ENCODE data around the gene PACS2. TPM values are rescaled to one million over a fixed set of nuclear protein-coding genes. Genes with fewer than 3 reads are reported as not detected.

Gene PACS2
- polyA plus RNA-seq, 4 donors, result 35.4 to 45.8 (median 44.9) TPM

DNA sequence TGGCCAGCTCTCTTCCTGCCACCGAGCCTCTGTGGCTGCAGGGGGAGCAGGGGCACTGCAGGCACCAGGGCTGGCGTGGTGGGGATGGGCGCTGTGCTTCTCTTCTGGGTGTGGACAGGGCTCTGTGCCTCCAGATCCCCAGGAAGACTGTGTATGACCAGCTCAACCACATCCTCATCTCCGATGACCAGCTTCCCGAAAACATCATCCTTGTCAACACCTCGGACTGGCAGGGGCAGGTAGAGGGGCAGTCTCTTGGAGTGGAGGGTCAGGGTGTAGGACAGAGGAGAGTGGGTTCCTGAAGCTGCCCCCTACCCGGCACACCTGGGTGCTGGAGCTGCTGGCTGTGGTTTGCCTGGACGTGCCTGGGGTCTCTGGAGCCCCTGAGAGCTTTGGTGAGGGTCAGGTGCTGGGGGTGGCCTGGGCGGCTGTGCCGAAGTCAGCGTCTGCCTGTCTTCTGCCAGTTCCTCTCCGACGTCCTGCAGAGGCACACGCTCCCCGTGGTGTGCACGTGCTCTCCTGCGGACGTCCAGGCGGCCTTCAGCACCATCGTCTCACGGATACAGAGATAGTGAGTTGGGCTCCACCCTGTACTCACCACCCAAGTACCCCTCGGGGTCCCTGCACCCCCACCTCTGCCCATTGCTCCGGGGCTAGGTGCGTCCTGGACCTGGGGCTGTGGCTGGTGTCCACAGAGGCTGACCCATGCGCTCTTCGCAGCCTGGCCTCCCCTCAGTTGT, 68.0 kb downstream of the PACS2 start:
- FAIRE-seq (no peak), DNase-seq (no peak)
- Histone ChIP-seq H3K4me3 (ENCODE audit: low read depth in 1 of 3, low read length in 3 of 3) (no peak overlapping the region), H3K27ac (ENCODE audit: low read depth in 1 of 3, low read length in 2 of 3) (no peak overlapping the region), H3K9me3 (ENCODE audit: control insufficient read depth in 2 of 2, insufficient read depth in 1 of 2, low read depth in 1 of 2, low read length in 1 of 2) (no peaks in the 10 kb centered on the region), H3K36me3 (ENCODE audit: control insufficient read depth in 3 of 3, insufficient read depth in 2 of 3, low read depth in 1 of 3, low read length in 3 of 3) (peaks cover 0 to 74% (median 0%) of the 10 kb centered on the region in 3 donors), H3K27me3 (ENCODE audit: control insufficient read depth in 3 of 3, insufficient read depth in 3 of 3, low read length in 3 of 3) (no peaks in the 10 kb centered on the region), H3K4me1 (ENCODE audit: control insufficient read depth in 3 of 3, insufficient read depth in 2 of 3, low read depth in 1 of 3, low read length in 2 of 3) (no peaks in the 10 kb centered on the region)
- WGBS, 3 donors, result 94 to 98% (median 95%) methylated on average over 26 of the region's 26 CpGs

DNA sequence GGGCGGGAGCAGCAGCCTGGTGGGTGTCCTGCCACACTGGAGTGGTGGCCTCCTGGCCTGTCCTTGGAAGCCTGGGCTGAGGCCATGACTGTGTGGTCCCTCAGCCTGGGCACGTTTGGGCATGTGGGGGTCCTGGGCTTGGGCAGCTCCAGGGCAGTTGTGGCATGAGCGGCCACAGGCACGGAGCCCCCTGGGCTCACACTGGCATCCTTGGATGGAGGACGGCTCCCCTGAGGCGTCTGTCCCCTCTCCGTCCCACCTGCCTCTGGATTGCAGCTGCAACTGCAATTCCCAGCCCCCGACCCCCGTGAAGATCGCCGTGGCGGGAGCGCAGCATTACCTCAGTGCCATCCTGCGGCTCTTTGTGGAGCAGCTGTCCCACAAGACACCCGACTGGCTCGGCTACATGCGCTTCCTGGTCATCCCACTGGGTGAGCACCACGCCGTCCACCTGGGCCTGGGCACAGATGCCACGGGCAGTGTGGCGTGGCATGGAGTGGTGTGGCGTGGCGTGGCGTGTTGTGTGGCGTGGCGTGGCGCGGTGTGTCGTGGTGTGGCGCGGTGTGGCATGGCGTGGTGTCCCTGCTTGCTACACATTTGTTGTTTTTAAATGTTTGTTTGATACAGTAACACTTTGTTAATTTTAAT, 68.7 kb downstream of the PACS2 start:
- Histone ChIP-seq H3K27ac (ENCODE audit: low read depth in 1 of 3, low read length in 2 of 3) (no peak overlapping the region), H3K4me3 (ENCODE audit: low read depth in 1 of 3, low read length in 3 of 3) (no peak overlapping the region), H3K4me1 (ENCODE audit: control insufficient read depth in 3 of 3, insufficient read depth in 2 of 3, low read depth in 1 of 3, low read length in 2 of 3) (no peaks in the 10 kb centered on the region), H3K27me3 (ENCODE audit: control insufficient read depth in 3 of 3, insufficient read depth in 3 of 3, low read length in 3 of 3) (no peaks in the 10 kb centered on the region), H3K36me3 (ENCODE audit: control insufficient read depth in 3 of 3, insufficient read depth in 2 of 3, low read depth in 1 of 3, low read length in 3 of 3) (peaks cover 0 to 79% (median 0%) of the 10 kb centered on the region in 3 donors), H3K9me3 (ENCODE audit: control insufficient read depth in 2 of 2, insufficient read depth in 1 of 2, low read depth in 1 of 2, low read length in 1 of 2) (no peaks in the 10 kb centered on the region)
- DNase-seq (no peak), FAIRE-seq (no peak)
- WGBS, 3 donors, result 96 to 98% (median 97%) methylated on average over 32 of the region's 32 CpGs

DNA sequence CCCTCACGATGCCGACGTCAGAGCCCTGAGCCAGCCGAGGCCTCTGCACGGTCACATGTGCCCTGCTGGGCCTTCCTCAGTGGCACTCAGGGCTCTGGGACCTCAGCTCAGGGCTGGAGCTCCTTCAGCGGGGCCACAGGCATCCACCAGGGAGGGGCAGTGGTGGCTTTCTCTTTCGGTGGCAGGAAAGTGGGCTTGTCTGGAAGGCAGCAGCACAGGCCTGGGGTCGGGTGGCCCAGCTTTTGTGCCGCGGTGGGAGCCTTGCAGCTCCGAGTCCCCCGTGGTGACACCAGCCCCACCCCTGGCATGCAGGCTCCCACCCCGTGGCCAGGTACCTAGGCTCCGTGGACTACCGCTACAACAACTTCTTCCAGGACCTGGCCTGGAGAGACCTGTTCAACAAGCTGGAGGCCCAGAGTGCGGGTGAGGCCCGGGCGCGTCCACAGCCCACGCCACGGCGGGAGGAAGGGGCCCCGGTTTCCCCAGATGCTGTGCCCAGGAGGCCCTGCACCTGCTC, 69.6 kb downstream of the PACS2 start:
- FAIRE-seq (no peak), DNase-seq (no peak)
- Histone ChIP-seq H3K27ac (ENCODE audit: low read depth in 1 of 3, low read length in 2 of 3) (no peak overlapping the region), H3K36me3 (ENCODE audit: control insufficient read depth in 3 of 3, insufficient read depth in 2 of 3, low read depth in 1 of 3, low read length in 3 of 3) (peaks cover 0 to 84% (median 0%) of the 10 kb centered on the region in 3 donors), H3K27me3 (ENCODE audit: control insufficient read depth in 3 of 3, insufficient read depth in 3 of 3, low read length in 3 of 3) (no peaks in the 10 kb centered on the region), H3K4me1 (ENCODE audit: control insufficient read depth in 3 of 3, insufficient read depth in 2 of 3, low read depth in 1 of 3, low read length in 2 of 3) (no peaks in the 10 kb centered on the region), H3K4me3 (ENCODE audit: low read depth in 1 of 3, low read length in 3 of 3) (no peak overlapping the region), H3K9me3 (ENCODE audit: control insufficient read depth in 2 of 2, insufficient read depth in 1 of 2, low read depth in 1 of 2, low read length in 1 of 2) (no peaks in the 10 kb centered on the region)
- WGBS, 3 donors, result 89 to 95% (median 94%) methylated on average over 18 to 23 of the region's 23 CpGs

DNA sequence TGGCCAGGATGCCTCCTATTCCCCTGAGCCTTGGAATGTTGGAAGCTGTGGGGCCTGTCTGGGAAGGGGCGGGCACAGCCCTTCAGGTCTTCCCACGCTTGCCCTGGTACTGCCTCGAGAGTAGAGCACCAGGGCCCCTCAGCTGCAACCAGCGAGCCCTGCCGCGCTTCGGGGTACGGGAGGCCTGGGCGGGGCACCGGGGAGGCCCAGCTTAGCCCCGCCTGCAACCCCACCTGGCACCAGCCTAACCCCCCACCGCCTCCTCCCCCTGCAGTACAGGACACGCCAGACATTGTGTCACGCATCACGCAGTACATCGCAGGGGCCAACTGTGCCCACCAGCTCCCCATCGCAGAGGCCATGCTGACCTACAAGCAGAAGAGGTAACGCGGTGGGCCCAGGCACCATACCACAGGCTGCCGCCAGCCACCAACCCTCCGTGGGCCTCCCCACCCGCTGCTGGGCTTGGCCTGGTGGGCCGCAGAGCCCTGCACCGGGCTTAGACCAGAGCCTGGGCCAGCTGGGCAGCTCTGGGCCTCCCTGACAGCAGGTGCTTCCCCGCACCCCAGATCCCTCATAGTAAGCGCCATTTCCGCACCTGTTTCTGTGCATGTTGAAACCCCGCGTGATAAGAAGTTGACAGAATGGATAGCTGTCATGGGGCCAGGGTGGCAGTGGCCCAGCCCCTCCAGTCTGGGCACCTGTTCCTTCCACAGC, 70.2 kb downstream of the PACS2 start:
- H3K4me3 ChIP-seq (ENCODE audit: low read depth in 1 of 3, low read length in 3 of 3), result no peak overlapping the region
- no peak for FAIRE-seq
- DNase-seq, result no peak

DNA sequence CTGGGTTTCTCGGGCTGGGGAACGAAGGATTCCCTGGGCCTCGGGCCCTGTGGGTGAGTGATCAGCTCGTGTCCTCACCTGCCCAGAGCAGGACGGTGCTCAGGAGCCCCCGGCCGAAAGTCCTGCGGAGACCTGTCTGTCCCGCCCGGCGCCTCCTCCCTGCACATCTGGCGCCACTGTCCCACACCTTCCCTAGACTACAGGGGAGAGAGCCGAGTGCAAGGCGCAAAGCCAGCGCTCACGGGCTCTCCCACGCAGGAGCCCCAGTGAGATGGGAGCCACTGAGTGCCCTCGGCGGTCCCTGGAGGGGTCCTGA, 70.7 kb downstream of the PACS2 start:
- peaks cover 0 to 82% (median 0%) of the 10 kb centered on the region in 3 donors for H3K36me3 ChIP-seq (ENCODE audit: control insufficient read depth in 3 of 3, insufficient read depth in 2 of 3, low read depth in 1 of 3, low read length in 3 of 3)
- no peaks in the 10 kb centered on the region for H3K9me3 ChIP-seq (ENCODE audit: control insufficient read depth in 2 of 2, insufficient read depth in 1 of 2, low read depth in 1 of 2, low read length in 1 of 2)
- no peak for FAIRE-seq
- 94 to 95% (median 94%) methylated on average over 19 of the region's 19 CpGs for WGBS, 3 donors
- DNase-seq, result no peak
- H3K4me1 ChIP-seq (ENCODE audit: control insufficient read depth in 3 of 3, insufficient read depth in 2 of 3, low read depth in 1 of 3, low read length in 2 of 3), result no peaks in the 10 kb centered on the region
- no peak overlapping the region for H3K27ac ChIP-seq (ENCODE audit: low read depth in 1 of 3, low read length in 2 of 3)
- no peaks in the 10 kb centered on the region for H3K27me3 ChIP-seq (ENCODE audit: control insufficient read depth in 3 of 3, insufficient read depth in 3 of 3, low read length in 3 of 3)
- H3K4me3 ChIP-seq (ENCODE audit: low read depth in 1 of 3, low read length in 3 of 3), result no peak overlapping the region

More for the DNA sequence above, 70.2 kb downstream of the PACS2 start:
- Histone ChIP-seq H3K4me1 (ENCODE audit: control insufficient read depth in 3 of 3, insufficient read depth in 2 of 3, low read depth in 1 of 3, low read length in 2 of 3) (no peaks in the 10 kb centered on the region), H3K27ac (ENCODE audit: low read depth in 1 of 3, low read length in 2 of 3) (no peak overlapping the region), H3K27me3 (ENCODE audit: control insufficient read depth in 3 of 3, insufficient read depth in 3 of 3, low read length in 3 of 3) (no peaks in the 10 kb centered on the region), H3K9me3 (ENCODE audit: control insufficient read depth in 2 of 2, insufficient read depth in 1 of 2, low read depth in 1 of 2, low read length in 1 of 2) (no peaks in the 10 kb centered on the region), H3K36me3 (ENCODE audit: control insufficient read depth in 3 of 3, insufficient read depth in 2 of 3, low read depth in 1 of 3, low read length in 3 of 3) (peaks cover 0 to 86% (median 0%) of the 10 kb centered on the region in 3 donors)
- WGBS, 3 donors, result 95 to 98% (median 97%) methylated on average over 18 to 29 of the region's 29 CpGs

DNA sequence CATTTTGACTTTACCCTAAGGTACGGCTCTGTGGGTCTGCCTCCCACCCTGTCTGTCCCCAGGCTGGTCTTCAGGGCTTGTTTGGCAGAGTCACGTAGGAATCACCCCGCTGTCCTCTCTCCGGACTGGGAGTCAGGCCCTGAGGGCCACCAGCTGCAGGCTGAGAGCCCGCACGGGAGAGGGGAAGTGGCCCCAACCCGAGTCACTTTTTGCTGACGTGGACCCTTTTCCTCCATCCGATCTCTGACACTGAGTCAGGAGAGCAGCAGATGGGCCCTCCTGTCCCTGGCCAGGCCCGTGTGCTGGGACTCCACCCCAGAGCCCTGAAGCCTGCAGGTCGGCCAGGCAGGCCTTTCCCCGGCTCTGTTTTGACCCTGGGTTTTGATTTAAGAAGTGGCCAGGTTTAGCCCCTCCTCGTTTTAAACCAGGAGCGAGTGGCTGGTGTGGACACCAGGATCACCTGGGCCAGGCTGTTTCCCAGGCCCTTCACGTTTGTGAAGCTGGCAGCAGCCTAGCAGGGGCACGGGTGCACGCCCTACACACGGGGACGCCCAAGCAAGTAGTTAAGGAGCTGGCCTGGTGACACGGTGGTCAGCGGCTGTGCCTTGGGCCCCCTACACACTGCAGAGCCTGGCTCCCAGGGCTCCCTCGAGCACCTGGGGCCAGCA, 71.3 kb downstream of the PACS2 start:
- Histone ChIP-seq H3K27ac (ENCODE audit: low read depth in 1 of 3, low read length in 2 of 3) (no peak overlapping the region), H3K9me3 (ENCODE audit: control insufficient read depth in 2 of 2, insufficient read depth in 1 of 2, low read depth in 1 of 2, low read length in 1 of 2) (no peaks in the 10 kb centered on the region), H3K4me1 (ENCODE audit: control insufficient read depth in 3 of 3, insufficient read depth in 2 of 3, low read depth in 1 of 3, low read length in 2 of 3) (no peaks in the 10 kb centered on the region), H3K4me3 (ENCODE audit: low read depth in 1 of 3, low read length in 3 of 3) (no peak overlapping the region), H3K27me3 (ENCODE audit: control insufficient read depth in 3 of 3, insufficient read depth in 3 of 3, low read length in 3 of 3) (no peaks in the 10 kb centered on the region), H3K36me3 (ENCODE audit: control insufficient read depth in 3 of 3, insufficient read depth in 2 of 3, low read depth in 1 of 3, low read length in 3 of 3) (peaks cover 0 to 78% (median 0%) of the 10 kb centered on the region in 3 donors)
- FAIRE-seq (no peak), DNase-seq (no peak)
- 88 to 94% (median 91%) methylated on average over 22 of the region's 22 CpGs for WGBS, 3 donors

DNA sequence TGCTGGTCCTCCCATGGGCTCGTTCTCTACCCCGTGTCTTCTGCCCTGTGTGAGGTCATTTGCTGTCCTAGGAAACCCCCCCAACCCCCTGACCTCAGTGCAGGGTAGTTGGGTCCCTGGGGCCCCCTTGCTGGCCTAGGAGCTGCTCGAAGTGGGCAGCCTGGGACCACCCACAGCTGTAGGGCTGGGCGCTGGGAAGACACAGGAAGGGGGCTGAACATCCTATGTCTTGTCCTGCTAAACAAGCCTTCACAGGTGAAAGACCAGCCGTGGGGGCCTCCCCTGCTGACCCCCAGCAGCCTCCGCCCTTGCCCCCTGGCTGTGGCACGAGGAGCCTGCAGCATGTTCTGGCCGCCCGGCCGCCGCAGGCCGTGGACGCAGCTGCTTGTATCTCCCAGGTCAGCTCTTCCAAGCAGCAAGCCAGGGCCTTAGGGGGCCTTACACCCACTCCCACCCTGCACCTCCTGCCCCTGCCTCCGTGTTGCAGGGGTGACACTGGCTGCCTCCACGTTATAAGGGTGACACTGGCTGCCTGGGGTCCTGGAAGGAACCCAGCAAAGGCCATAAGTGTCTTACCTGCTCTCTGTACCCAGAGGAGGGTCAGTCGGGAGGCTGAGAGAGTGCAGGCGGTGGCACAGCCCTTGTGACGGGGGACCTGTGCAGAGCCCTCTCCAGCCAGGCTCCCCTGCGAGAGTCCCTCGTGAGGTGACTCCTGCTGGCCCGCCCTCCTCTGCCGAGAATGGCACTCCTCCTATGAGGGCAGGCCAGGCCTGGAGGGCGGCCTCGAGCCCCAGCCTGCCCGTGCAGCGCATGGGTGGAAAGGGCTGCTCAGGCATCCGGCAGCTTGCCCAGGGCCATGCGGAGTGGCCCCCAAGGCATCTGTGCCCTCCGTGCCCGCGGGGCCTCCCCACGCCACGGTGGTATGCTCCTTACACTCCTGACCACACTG, 72.3 kb downstream of the PACS2 start:
- DNase-seq (no peak), FAIRE-seq (no peak)
- H3K27me3 ChIP-seq (ENCODE audit: control insufficient read depth in 3 of 3, insufficient read depth in 3 of 3, low read length in 3 of 3), result no peaks in the 10 kb centered on the region
- peaks cover 0 to 77% (median 0%) of the 10 kb centered on the region in 3 donors for H3K36me3 ChIP-seq (ENCODE audit: control insufficient read depth in 3 of 3, insufficient read depth in 2 of 3, low read depth in 1 of 3, low read length in 3 of 3)
- H3K4me1 ChIP-seq (ENCODE audit: control insufficient read depth in 3 of 3, insufficient read depth in 2 of 3, low read depth in 1 of 3, low read length in 2 of 3), result no peaks in the 10 kb centered on the region
- no peaks in the 10 kb centered on the region for H3K9me3 ChIP-seq (ENCODE audit: control insufficient read depth in 2 of 2, insufficient read depth in 1 of 2, low read depth in 1 of 2, low read length in 1 of 2)
- H3K27ac ChIP-seq (ENCODE audit: low read depth in 1 of 3, low read length in 2 of 3), result no peak overlapping the region
- WGBS, 3 donors, result 92 to 94% (median 93%) methylated on average over 33 of the region's 33 CpGs
- H3K4me3 ChIP-seq (ENCODE audit: low read depth in 1 of 3, low read length in 3 of 3), result no peak overlapping the region

All from small intestine (tissue), 7 donors.